Esophagus muscularis mucosa (tissue), 4 donors: ENCODE results near the gene AHI1. TPM values are rescaled to one million over a fixed set of nuclear protein-coding genes. Genes with fewer than 3 reads are reported as not detected.
"Not testable (repeated sequence)": the region's sequence is repeated elsewhere in the genome, so short reads cannot be mapped to it uniquely, and the experiment has no call there.

Source experiments
- DNase-seq: peaks from one replicate; pipeline ENCODE4 v3.0.0-alpha.2; 2017; ENCODE audit errors: extremely low spot score
- H3K27ac ChIP-seq, 4 donors: fragments of 200-600 bp; sonication (generic); replicated peaks in 1 of 4; 1 replicate in 3 of 4; 2 replicates in 1 of 4; pipeline ENCODE4 v1.5.1; 2016 to 2019; ENCODE audit warnings: mild to moderate bottlenecking in 1 of 4
- H3K27me3 ChIP-seq, 4 donors: fragments of 200-600 bp; sonication (generic); one replicate each; pipeline versions ENCODE4 v1.5.1 to v1.6.0; 2016 to 2019
- H3K36me3 ChIP-seq, 4 donors: fragments of 200-600 bp; sonication (generic); one replicate each; pipeline ENCODE4 v1.5.1; 2016 to 2019
- H3K4me1 ChIP-seq, 4 donors: fragments of 200-600 bp; sonication (generic); one replicate each; pipeline ENCODE4 v1.5.1; 2016 to 2019
- H3K4me3 ChIP-seq, 4 donors: fragments of 200-600 bp; sonication (generic); 1 replicate in 2 of 4; 2 replicates in 2 of 4; pipeline ENCODE4 v1.5.1; 2016 to 2019; ENCODE audit warnings: mild to moderate bottlenecking in 4 of 4, moderate library complexity in 1 of 4
- H3K9me3 ChIP-seq, 4 donors: fragments of 200-600 bp; sonication (generic); 1 replicate in 3 of 4; 2 replicates in 1 of 4; pipeline ENCODE4 v1.5.1; 2016 to 2019
- EP300 ChIP-seq: sonication (generic); formaldehyde crosslinking; IDR thresholded peaks from one replicate; pipeline ENCODE4 v1.6.1; 2017; ENCODE audit warnings: antibody characterized with exemption
- POLR2A ChIP-seq: fragments of 450-650 bp; IDR thresholded peaks from one replicate; pipeline ENCODE4 v1.6.1; 2017; ENCODE audit warnings: antibody characterized with exemption, moderate library complexity, mild to moderate bottlenecking, low read depth
- POLR2AphosphoS5 ChIP-seq, 2 donors: sonication (generic); formaldehyde crosslinking; IDR thresholded peaks; one replicate each; pipeline ENCODE4 v1.6.1; 2017; ENCODE audit warnings: antibody characterized with exemption in 2 of 2
- WGBS: methylation state at CpG from one replicate; pipeline ENCODE4 v1.1.5; 2018; 5-methylcytosine and 5-hydroxymethylcytosine counted together
- intact Hi-C: fragments of 100-400 bp; cut with DNase I; formaldehyde crosslinking; loops from one replicate; pipeline ENCODE4 v1.15.1; 2023
- total RNA-seq, 4 donors: library from RNA; depleted of rRNA; stranded (reverse); fragments of >200 nt; gene quantifications; one replicate each; pipeline versions ENCODE4 v1.1.0 to v1.2.1, GENCODE V29; 2016
- TF ChIP-seq, protein P1 (sequence below), 3 experiments: fragments of 200-600 bp in 2 of 3; fragments of 450-650 bp in 1 of 3; sonication (generic) in 2 of 3; IDR thresholded peaks; one replicate each; pipeline ENCODE4 v1.5.1; 2017 to 2019; ENCODE audit warnings: antibody characterized with exemption in 3 of 3, mild to moderate bottlenecking in 2 of 3, moderate library complexity in 1 of 3

The AHI1 gene
- total RNA-seq, 4 donors from 2014 or later, result 11.4 to 28.7 (median 16.2) TPM

DNA sequence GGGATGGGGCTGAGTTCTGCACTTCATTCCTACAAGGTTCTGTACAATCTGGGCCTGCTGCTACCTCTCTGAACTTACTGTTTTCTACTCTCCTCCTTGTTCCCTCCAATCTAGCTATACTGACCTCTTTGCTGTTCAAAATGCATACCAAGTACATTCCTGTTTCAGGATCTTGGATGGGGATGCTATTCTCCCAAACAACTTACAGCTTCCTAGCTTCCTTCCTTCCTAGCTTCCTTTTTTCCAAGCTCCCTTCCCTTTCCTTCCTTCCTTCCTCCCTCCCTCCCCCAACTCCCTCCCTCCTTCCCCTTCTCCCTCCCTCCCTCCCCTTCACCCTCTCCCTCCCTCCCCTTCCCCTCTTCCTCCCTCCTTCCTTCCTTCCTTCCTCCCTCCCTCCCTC, 117.9 kb downstream of the AHI1 start:
- H3K9me3 ChIP-seq, result no peaks in the 10 kb centered on the region
- peaks cover 0 to 4% (median 0%) of the 10 kb centered on the region in 4 donors for H3K36me3 ChIP-seq
- no peak overlapping the region for H3K4me3 ChIP-seq
- H3K4me1 ChIP-seq, result no peaks in the 10 kb centered on the region
- H3K27me3 ChIP-seq, result no peaks in the 10 kb centered on the region
- DNase-seq, result no peak
- TF ChIP-seq, protein P1, sequence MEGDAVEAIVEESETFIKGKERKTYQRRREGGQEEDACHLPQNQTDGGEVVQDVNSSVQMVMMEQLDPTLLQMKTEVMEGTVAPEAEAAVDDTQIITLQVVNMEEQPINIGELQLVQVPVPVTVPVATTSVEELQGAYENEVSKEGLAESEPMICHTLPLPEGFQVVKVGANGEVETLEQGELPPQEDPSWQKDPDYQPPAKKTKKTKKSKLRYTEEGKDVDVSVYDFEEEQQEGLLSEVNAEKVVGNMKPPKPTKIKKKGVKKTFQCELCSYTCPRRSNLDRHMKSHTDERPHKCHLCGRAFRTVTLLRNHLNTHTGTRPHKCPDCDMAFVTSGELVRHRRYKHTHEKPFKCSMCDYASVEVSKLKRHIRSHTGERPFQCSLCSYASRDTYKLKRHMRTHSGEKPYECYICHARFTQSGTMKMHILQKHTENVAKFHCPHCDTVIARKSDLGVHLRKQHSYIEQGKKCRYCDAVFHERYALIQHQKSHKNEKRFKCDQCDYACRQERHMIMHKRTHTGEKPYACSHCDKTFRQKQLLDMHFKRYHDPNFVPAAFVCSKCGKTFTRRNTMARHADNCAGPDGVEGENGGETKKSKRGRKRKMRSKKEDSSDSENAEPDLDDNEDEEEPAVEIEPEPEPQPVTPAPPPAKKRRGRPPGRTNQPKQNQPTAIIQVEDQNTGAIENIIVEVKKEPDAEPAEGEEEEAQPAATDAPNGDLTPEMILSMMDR (IDR thresholded peaks at IDR 0.05), result no peak
- TF ChIP-seq POLR2A (no peak), EP300 (no peak), POLR2AphosphoS5 (IDR thresholded peaks at IDR 0.05) (no peak)
- intact Hi-C loops, result no loop called here
- no peak overlapping the region for H3K27ac ChIP-seq

DNA sequence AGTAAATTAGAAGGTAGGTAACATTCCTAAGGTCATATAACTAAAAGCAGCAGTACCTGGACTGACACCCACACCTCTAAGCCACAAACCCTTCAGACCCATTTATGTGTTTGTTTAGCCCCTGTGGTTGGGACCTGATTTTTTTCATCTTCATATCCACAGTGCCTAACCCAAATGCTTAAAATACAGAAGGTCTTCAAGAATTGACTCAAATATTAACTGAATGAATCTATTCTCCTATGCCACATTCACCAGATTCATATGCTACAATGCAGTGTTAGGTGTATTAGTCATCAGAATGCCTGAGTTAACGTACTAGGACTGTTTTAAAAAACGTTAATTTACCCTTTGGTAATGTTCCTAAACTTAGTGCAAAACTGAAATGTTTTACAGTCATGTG, 124.8 kb downstream of the AHI1 start:
- intact Hi-C loops, result no loop called here
- H3K36me3 ChIP-seq, result no peaks in the 10 kb centered on the region
- no peaks in the 10 kb centered on the region for H3K9me3 ChIP-seq
- H3K27me3 ChIP-seq, result no peaks in the 10 kb centered on the region
- no peak for DNase-seq
- WGBS, result 94% methylated on average over 2 of the region's 2 CpGs
- no peak overlapping the region for H3K27ac ChIP-seq
- H3K4me1 ChIP-seq, result no peaks in the 10 kb centered on the region
- no peak overlapping the region for H3K4me3 ChIP-seq
- TF ChIP-seq, protein P1 (IDR thresholded peaks at IDR 0.05), result no peak
- TF ChIP-seq EP300 (no peak), POLR2A (no peak), POLR2AphosphoS5 (IDR thresholded peaks at IDR 0.05) (no peak)

DNA sequence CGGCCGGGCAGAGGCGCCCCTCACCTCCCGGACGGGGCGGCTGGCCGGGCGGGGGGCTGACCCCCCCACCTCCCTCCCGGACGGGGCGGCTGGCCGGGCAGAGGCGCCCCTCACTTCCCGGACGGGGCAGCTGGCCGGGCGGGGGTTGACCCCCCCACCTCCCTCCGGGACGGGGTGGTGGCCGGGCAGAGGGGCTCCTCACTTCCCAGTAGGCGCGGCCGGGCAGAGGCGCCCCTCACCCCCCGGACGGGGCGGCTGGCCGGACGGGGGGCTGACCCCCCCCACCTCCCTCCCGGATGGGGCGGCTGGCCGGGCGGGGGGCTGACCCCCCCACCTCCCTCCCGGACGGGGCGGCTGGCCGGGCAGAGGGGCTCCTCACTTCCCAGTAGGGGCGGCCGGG, 133.9 kb downstream of the AHI1 start:
- WGBS, result 95% methylated on average over 11 of the region's 39 CpGs

DNA sequence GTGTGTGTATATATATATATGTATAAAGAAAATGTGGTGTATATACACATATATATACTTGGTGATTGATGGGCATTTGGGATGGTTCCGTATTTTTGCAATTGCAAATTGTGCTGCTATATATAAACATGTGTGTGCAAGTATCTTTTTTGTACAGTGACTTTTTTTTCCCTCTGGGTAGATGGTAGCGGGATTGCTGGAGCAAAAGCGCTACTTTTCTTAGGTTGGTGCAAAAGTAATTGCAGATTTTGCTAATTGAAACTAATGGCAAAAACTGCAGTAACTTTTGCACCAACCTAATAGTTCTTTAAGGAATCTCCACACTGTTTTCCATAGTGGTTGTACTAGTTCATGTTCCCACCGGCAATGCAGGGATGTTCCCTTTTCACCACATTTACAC, 135.4 kb downstream of the AHI1 start:
- Histone ChIP-seq H3K4me1 (no peaks in the 10 kb centered on the region), H3K27me3 (no peaks in the 10 kb centered on the region), H3K27ac (no peak overlapping the region), H3K4me3 (no peak overlapping the region), H3K36me3 (peaks cover 0 to 5% (median 0%) of the 10 kb centered on the region in 4 donors), H3K9me3 (no peaks in the 10 kb centered on the region)
- TF ChIP-seq EP300 (no peak), POLR2A (no peak), POLR2AphosphoS5 (IDR thresholded peaks at IDR 0.05) (no peak)
- TF ChIP-seq, protein P1 (IDR thresholded peaks at IDR 0.05), result no peak
- DNase-seq, result no peak
- intact Hi-C loops, result no loop called here
- WGBS, result 98% methylated on average over 4 of the region's 4 CpGs

More for the DNA sequence above, 133.9 kb downstream of the AHI1 start:
- H3K4me3 ChIP-seq, H3K27me3 ChIP-seq, H3K4me1 ChIP-seq, intact Hi-C loops, DNase-seq, H3K27ac ChIP-seq, H3K36me3 ChIP-seq, H3K9me3 ChIP-seq: not testable (repeated sequence)

DNA sequence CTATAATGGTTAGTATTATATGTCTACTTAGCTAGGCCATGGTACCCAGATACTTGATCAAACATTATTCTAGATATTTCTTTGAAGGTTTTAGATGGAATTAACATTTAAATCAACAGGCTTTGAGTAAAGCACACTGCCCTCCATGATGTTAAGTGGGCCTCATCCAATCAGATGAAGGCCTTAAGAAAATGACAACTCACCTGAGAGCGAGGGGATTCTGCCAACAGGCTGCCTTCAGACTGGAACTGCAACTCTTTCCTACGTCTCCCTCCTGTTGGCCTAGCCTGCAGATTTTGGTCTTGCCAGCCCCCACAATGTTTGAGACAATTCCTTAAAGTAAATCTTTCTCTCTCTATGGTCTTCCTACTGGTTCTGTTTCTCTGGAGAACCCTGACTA, 137.3 kb downstream of the AHI1 start:
- no peaks in the 10 kb centered on the region for H3K4me1 ChIP-seq
- H3K27ac ChIP-seq, result no peak overlapping the region
- TF ChIP-seq, protein P1 (IDR thresholded peaks at IDR 0.05), result no peak
- no peak for TF ChIP-seq POLR2A
- TF ChIP-seq POLR2AphosphoS5 (IDR thresholded peaks at IDR 0.05), result no peak
- no peak for TF ChIP-seq EP300
- H3K9me3 ChIP-seq, result no peaks in the 10 kb centered on the region
- WGBS, result 96% methylated on average over 2 of the region's 2 CpGs
- no peak for DNase-seq
- peaks cover 0 to 14% (median 3%) of the 10 kb centered on the region in 4 donors for H3K36me3 ChIP-seq
- H3K4me3 ChIP-seq, result no peak overlapping the region
- no peaks in the 10 kb centered on the region for H3K27me3 ChIP-seq
- intact Hi-C loops, result no loop called here
